OCI-LY7 (cell line): ENCODE measurements around the gene GPRIN3.

Experiments used
- EZH2phosphoT487 ChIP-seq: fragments of 200-600 bp; sonication (generic); IDR thresholded peaks from 2 replicates; pipeline ENCODE4 v1.6.1; 2018; ENCODE audit warnings: low read depth, borderline replicate concordance, mild to moderate bottlenecking, mixed run types, antibody characterized with exemption, low read length, moderate library complexity, mixed read lengths
- TF ChIP-seq, protein P1 (sequence below): fragments of 200-600 bp; sonication (generic); conservative IDR thresholded peaks from 2 replicates; pipeline ENCODE4 v1.5.1; 2014; ENCODE audit warnings: mild to moderate bottlenecking, antibody characterized with exemption, low read length, moderate library complexity, mixed read lengths

DNA sequence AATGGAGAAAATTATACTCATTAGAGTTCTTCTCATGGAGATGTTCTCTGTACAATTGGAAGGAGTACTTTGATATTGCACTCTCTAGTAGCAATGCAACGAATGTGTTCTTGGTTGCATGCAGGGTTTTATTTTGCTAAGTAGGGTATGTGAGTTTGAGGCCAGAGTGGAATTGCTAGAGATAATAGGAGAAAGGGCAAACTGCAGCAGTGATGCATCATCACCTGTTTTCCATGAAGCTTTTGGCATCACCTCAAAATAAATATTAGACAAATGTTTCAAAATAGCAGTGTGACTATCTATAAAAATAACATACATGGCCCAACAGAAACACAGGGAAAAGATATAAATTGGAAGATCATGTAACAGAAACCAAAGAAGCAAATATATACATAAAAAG, 103.0 kb downstream of the GPRIN3 start:
- TF ChIP-seq, protein P1, sequence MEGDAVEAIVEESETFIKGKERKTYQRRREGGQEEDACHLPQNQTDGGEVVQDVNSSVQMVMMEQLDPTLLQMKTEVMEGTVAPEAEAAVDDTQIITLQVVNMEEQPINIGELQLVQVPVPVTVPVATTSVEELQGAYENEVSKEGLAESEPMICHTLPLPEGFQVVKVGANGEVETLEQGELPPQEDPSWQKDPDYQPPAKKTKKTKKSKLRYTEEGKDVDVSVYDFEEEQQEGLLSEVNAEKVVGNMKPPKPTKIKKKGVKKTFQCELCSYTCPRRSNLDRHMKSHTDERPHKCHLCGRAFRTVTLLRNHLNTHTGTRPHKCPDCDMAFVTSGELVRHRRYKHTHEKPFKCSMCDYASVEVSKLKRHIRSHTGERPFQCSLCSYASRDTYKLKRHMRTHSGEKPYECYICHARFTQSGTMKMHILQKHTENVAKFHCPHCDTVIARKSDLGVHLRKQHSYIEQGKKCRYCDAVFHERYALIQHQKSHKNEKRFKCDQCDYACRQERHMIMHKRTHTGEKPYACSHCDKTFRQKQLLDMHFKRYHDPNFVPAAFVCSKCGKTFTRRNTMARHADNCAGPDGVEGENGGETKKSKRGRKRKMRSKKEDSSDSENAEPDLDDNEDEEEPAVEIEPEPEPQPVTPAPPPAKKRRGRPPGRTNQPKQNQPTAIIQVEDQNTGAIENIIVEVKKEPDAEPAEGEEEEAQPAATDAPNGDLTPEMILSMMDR = no peak
- TF ChIP-seq EZH2phosphoT487 = no peak
